Measurements from ENCODE around the gene NLE1. TPM values are rescaled to one million over a fixed set of nuclear protein-coding genes. Genes with fewer than 3 reads are reported as not detected.

The NLE1 gene
- total and polyA plus RNA-seq, 2 donors from 2014 or later, result 9.6 to 11.0 TPM

GRCh38 chr17:35164716-35165115 lies 22.6 kb upstream of the NLE1 start:
- DNase-seq (no peak), FAIRE-seq (no peak)
- no peaks in the 10 kb centered on the region for H3K27me3 ChIP-seq (ENCODE audit: control insufficient read depth, insufficient read depth, low read length)
- H3K4me1 ChIP-seq (ENCODE audit: control insufficient read depth in 2 of 3, insufficient read depth in 2 of 3, low read depth in 1 of 3, low read length in 3 of 3), result no peaks in the 10 kb centered on the region
- no peaks in the 10 kb centered on the region for H3K36me3 ChIP-seq (ENCODE audit: control insufficient read depth in 2 of 3, insufficient read depth in 3 of 3, low read length in 3 of 3)
- TF ChIP-seq CTCF (IDR thresholded peaks at IDR 0.05; ENCODE audit: borderline replicate concordance, extremely low read depth, insufficient read depth), result no peak
- intact Hi-C loops (cut with DNase I), result no loop called here
- no peak overlapping the region for H3K4me3 ChIP-seq (ENCODE audit: low read length in 3 of 3)
- H3K9ac ChIP-seq (ENCODE audit: low read length in 3 of 3), result no peak overlapping the region
- H3K9me3 ChIP-seq (ENCODE audit: control insufficient read depth in 2 of 3, insufficient read depth in 1 of 3, low read length in 3 of 3), result no peaks in the 10 kb centered on the region
- no peak overlapping the region for H3K27ac ChIP-seq (ENCODE audit: low read depth in 2 of 2, low read length in 2 of 2)

- Histone ChIP-seq H3K36me3 (ENCODE audit: control insufficient read depth in 2 of 3, insufficient read depth in 3 of 3, low read length in 3 of 3) (no peaks in the 10 kb centered on the region), H3K27ac (ENCODE audit: low read depth in 2 of 2, low read length in 2 of 2) (no peak overlapping the region), H3K9me3 (ENCODE audit: control insufficient read depth in 2 of 3, insufficient read depth in 1 of 3, low read length in 3 of 3) (no peaks in the 10 kb centered on the region), H3K27me3 (ENCODE audit: control insufficient read depth, insufficient read depth, low read length) (no peaks in the 10 kb centered on the region), H3K9ac (ENCODE audit: low read length in 3 of 3) (no peak overlapping the region), H3K4me3 (ENCODE audit: low read length in 3 of 3) (no peak overlapping the region), H3K4me1 (ENCODE audit: control insufficient read depth in 2 of 3, insufficient read depth in 2 of 3, low read depth in 1 of 3, low read length in 3 of 3) (no peaks in the 10 kb centered on the region)
- no peak for FAIRE-seq
- intact Hi-C loops (cut with DNase I), result no loop called here
- no peak for DNase-seq
- no peak for TF ChIP-seq CTCF (IDR thresholded peaks at IDR 0.05; ENCODE audit: borderline replicate concordance, extremely low read depth, insufficient read depth)
Measured at GRCh38 chr17:35163886-35164285, 21.8 kb upstream of the NLE1 start.

- H3K36me3 ChIP-seq (ENCODE audit: control insufficient read depth in 2 of 3, insufficient read depth in 3 of 3, low read length in 3 of 3), result no peaks in the 10 kb centered on the region
- no peak overlapping the region for H3K27ac ChIP-seq (ENCODE audit: low read depth in 2 of 2, low read length in 2 of 2)
- no peak for FAIRE-seq
- DNase-seq, result peak in 1 of 5 donors; percentile 9
- intact Hi-C loops (cut with DNase I), result no loop called here
- no peaks in the 10 kb centered on the region for H3K9me3 ChIP-seq (ENCODE audit: control insufficient read depth in 2 of 3, insufficient read depth in 1 of 3, low read length in 3 of 3)
- no peak for TF ChIP-seq CTCF (IDR thresholded peaks at IDR 0.05; ENCODE audit: borderline replicate concordance, extremely low read depth, insufficient read depth)
- H3K9ac ChIP-seq (ENCODE audit: low read length in 3 of 3), result no peak overlapping the region
- no peak overlapping the region for H3K4me3 ChIP-seq (ENCODE audit: low read length in 3 of 3)
- H3K4me1 ChIP-seq (ENCODE audit: control insufficient read depth in 2 of 3, insufficient read depth in 2 of 3, low read depth in 1 of 3, low read length in 3 of 3), result no peaks in the 10 kb centered on the region
- H3K27me3 ChIP-seq (ENCODE audit: control insufficient read depth, insufficient read depth, low read length), result no peaks in the 10 kb centered on the region
Measured at GRCh38 chr17:35162755-35163154, 20.7 kb upstream of the NLE1 start.

GRCh38 chr17:35161281-35161761 lies 19.2 kb upstream of the NLE1 start:
- H3K27ac ChIP-seq (ENCODE audit: low read depth in 2 of 2, low read length in 2 of 2), result no peak overlapping the region

More at GRCh38 chr17:35161281-35161761, 19.2 kb upstream of the NLE1 start:
- no peaks in the 10 kb centered on the region for H3K9me3 ChIP-seq (ENCODE audit: control insufficient read depth in 2 of 3, insufficient read depth in 1 of 3, low read length in 3 of 3)
- TF ChIP-seq CTCF (IDR thresholded peaks at IDR 0.05; ENCODE audit: borderline replicate concordance, extremely low read depth, insufficient read depth), result no peak
- DNase-seq (no peak), FAIRE-seq (no peak)
- no peaks in the 10 kb centered on the region for H3K27me3 ChIP-seq (ENCODE audit: control insufficient read depth, insufficient read depth, low read length)
- no peak overlapping the region for H3K9ac ChIP-seq (ENCODE audit: low read length in 3 of 3)
- intact Hi-C loops (cut with DNase I), result no loop called here
- H3K4me1 ChIP-seq (ENCODE audit: control insufficient read depth in 2 of 3, insufficient read depth in 2 of 3, low read depth in 1 of 3, low read length in 3 of 3), result no peaks in the 10 kb centered on the region
- H3K36me3 ChIP-seq (ENCODE audit: control insufficient read depth in 2 of 3, insufficient read depth in 3 of 3, low read length in 3 of 3), result no peaks in the 10 kb centered on the region
- H3K4me3 ChIP-seq (ENCODE audit: low read length in 3 of 3), result no peak overlapping the region

All from kidney (tissue), 14 donors.